Bronchial epithelial cell (primary cell): ENCODE results near the gene ARHGAP6. TPM values are rescaled to one million over a fixed set of nuclear protein-coding genes. Genes with fewer than 3 reads are reported as not detected.
"Not testable (repeated sequence)": the region's sequence is repeated elsewhere in the genome, so short reads cannot be mapped to it uniquely, and the experiment has no call there.

Source experiments
- DNase-seq: peaks from one replicate; pipeline ENCODE4 v3.0.0-alpha.2; 2010; ENCODE audit warnings: low read depth
- FAIRE-seq: peaks from 2 replicates; lab custom pipeline; 2011; peaks lifted over from hg19 to GRCh38; lab: Jason Lieb, UNC
- H3K27me3 ChIP-seq: 2 replicates; pipeline ENCODE4 v1.5.1; 2011; ENCODE audit warnings: low read length; ENCODE audit not compliant: control insufficient read depth, insufficient read depth
- H3K36me3 ChIP-seq: 2 replicates; pipeline ENCODE4 v1.5.1; 2011; ENCODE audit warnings: low read length; ENCODE audit not compliant: control insufficient read depth, insufficient read depth
- H3K4me3 ChIP-seq: 2 replicates; pipeline ENCODE4 v1.5.1; 2011; ENCODE audit warnings: mild to moderate bottlenecking, low read depth, low read length, control low read depth
- CTCF ChIP-seq: IDR thresholded peaks from 2 replicates; pipeline ENCODE4 v1.5.1; 2011; ENCODE audit warnings: mild to moderate bottlenecking, moderate library complexity, low read length, control low read depth, inconsistent platforms; ENCODE audit not compliant: insufficient read depth, severe bottlenecking
- total RNA-seq: library from RNA; depleted of rRNA; stranded (reverse); fragments of >200 nt; gene quantifications from 2 replicates; pipeline ENCODE4 v1.2.1, GENCODE V29; 2014

ARHGAP6 gene
- total RNA-seq, 1 donor from 2014 or later = under 0.01 TPM

GRCh38 chrX:11579636-11580600, 85.8 kb downstream of the ARHGAP6 start:
- no peaks in the 10 kb centered on the region for H3K36me3 ChIP-seq
- H3K27me3 ChIP-seq = no peaks in the 10 kb centered on the region
- DNase-seq (no peak), FAIRE-seq (no peak)
- no peak overlapping the region for H3K4me3 ChIP-seq
- TF ChIP-seq CTCF = no peak

GRCh38 chrX:11578301-11578700, 87.4 kb downstream of the ARHGAP6 start:
- FAIRE-seq, H3K27me3 ChIP-seq, H3K36me3 ChIP-seq, H3K4me3 ChIP-seq, DNase-seq: not testable (repeated sequence)

GRCh38 chrX:11577603-11578002, 88.1 kb downstream of the ARHGAP6 start:
- Histone ChIP-seq H3K27me3 (no peaks in the 10 kb centered on the region), H3K36me3 (no peaks in the 10 kb centered on the region), H3K4me3 (no peak overlapping the region)
- DNase-seq (no peak), FAIRE-seq (no peak)
- TF ChIP-seq CTCF = no peak

GRCh38 chrX:11575332-11575731, 90.4 kb downstream of the ARHGAP6 start:
- no peak for TF ChIP-seq CTCF
- no peak overlapping the region for H3K4me3 ChIP-seq
- FAIRE-seq = no peak

GRCh38 chrX:11567528-11568220, 98.0 kb downstream of the ARHGAP6 start:
- FAIRE-seq = no peak
- Histone ChIP-seq H3K36me3 (no peaks in the 10 kb centered on the region), H3K27me3 (no peaks in the 10 kb centered on the region), H3K4me3 (no peak overlapping the region)
- DNase-seq = no peak
- no peak for TF ChIP-seq CTCF

More at GRCh38 chrX:11575332-11575731, 90.4 kb downstream of the ARHGAP6 start:
- Histone ChIP-seq H3K27me3 (no peaks in the 10 kb centered on the region), H3K36me3 (no peaks in the 10 kb centered on the region)
- no peak for DNase-seq

- FAIRE-seq (no peak), DNase-seq (no peak)
- TF ChIP-seq CTCF = no peak
- no peak overlapping the region for H3K4me3 ChIP-seq
- H3K36me3 ChIP-seq = no peaks in the 10 kb centered on the region
- H3K27me3 ChIP-seq = no peaks in the 10 kb centered on the region
Measured at GRCh38 chrX:11566789-11567188, 98.9 kb downstream of the ARHGAP6 start.
